GM06990 (cell line): ENCODE measurements around the gene SH3BP5L.
"Not testable (repeated sequence)": the region's sequence is repeated elsewhere in the genome, so short reads cannot be mapped to it uniquely, and the experiment has no call there.

ENCODE experiments used
- DNase-seq: peaks from one replicate; pipeline ENCODE4 v3.0.0-alpha.2; 2011; ENCODE audit not compliant: insufficient read length; ENCODE audit errors: extremely low read depth
- H3K27me3 ChIP-seq: replicated peaks from 2 replicates; pipeline ENCODE4 v1.6.0; 2011; ENCODE audit warnings: low read length; ENCODE audit not compliant: control insufficient read depth, insufficient read depth
- H3K36me3 ChIP-seq: 2 replicates; pipeline ENCODE4 v1.5.1; 2011; ENCODE audit warnings: low read length; ENCODE audit not compliant: control insufficient read depth, insufficient read depth
- H3K4me3 ChIP-seq: replicated peaks from 2 replicates; pipeline ENCODE4 v1.5.1; 2011; ENCODE audit warnings: low read depth, mild to moderate bottlenecking, control low read depth, low read length
- CTCF ChIP-seq: IDR thresholded peaks from 2 replicates; pipeline ENCODE4 v1.5.1; 2011; ENCODE audit warnings: low read length, control low read depth, mild to moderate bottlenecking, inconsistent platforms; ENCODE audit not compliant: insufficient read depth, poor library complexity, severe bottlenecking

The SH3BP5L gene

GRCh38 chr1:248810000-248810726 is 15.6 kb downstream of the SH3BP5L start:
- DNase-seq: no peak
- no peak for TF ChIP-seq CTCF
- H3K4me3 ChIP-seq: no peak overlapping the region
- H3K27me3 ChIP-seq: no peaks in the 10 kb centered on the region
- peaks cover 32% of the 10 kb centered on the region for H3K36me3 ChIP-seq

DNA sequence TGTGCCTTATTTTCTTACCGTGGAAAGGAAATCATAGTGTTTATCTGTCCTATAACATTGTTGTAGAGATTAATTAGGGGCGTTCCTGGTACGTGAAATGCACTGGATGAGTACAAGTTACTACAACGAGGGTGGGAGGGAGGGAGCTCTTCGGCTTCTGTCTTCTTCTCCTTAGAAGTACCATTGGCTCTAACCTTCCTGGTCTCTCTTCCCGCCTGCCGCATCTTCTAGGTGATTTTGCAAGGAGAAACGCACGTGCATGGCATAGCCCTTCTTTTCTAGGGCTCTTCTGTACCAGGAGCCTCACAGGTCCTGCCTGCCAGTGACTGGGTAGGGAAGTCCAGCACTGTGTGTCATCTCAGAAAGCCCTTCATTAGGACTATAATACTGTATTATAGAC is 16.8 kb downstream of the SH3BP5L start:
- DNase-seq: no peak
- H3K27me3 ChIP-seq: no peaks in the 10 kb centered on the region
- no peak overlapping the region for H3K4me3 ChIP-seq
- no peak for TF ChIP-seq CTCF
- peaks cover 26% of the 10 kb centered on the region for H3K36me3 ChIP-seq

GRCh38 chr1:248807067-248807737 is 18.5 kb downstream of the SH3BP5L start:
- H3K4me3 ChIP-seq: no peak overlapping the region
- H3K27me3 ChIP-seq: no peaks in the 10 kb centered on the region
- H3K36me3 ChIP-seq: peaks cover 13% of the 10 kb centered on the region
- TF ChIP-seq CTCF: peak; percentile 87
- no peak for DNase-seq

DNA sequence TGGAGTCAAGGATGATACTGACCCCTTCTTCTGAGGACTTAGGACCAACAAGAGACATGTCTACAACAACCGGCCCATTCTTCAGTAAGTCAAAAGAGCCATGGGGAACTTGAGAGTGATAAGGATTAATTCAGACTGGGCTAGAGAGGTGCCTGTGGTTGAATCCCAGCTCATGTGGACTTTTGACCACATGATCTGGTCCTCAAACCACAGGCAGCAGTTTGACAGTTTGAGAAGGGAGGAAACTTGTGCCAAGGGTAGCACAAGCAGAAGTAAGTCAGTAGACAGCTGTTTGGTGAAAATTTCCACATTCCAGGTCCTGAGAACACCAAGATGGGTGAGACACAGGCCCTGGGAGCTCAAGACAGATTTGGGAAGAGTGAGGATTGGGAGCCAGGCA is 19.8 kb downstream of the SH3BP5L start:
- no peak for TF ChIP-seq CTCF
- no peak overlapping the region for H3K4me3 ChIP-seq
- peaks cover 2% of the 10 kb centered on the region for H3K36me3 ChIP-seq
- H3K27me3 ChIP-seq: no peaks in the 10 kb centered on the region
- no peak for DNase-seq

DNA sequence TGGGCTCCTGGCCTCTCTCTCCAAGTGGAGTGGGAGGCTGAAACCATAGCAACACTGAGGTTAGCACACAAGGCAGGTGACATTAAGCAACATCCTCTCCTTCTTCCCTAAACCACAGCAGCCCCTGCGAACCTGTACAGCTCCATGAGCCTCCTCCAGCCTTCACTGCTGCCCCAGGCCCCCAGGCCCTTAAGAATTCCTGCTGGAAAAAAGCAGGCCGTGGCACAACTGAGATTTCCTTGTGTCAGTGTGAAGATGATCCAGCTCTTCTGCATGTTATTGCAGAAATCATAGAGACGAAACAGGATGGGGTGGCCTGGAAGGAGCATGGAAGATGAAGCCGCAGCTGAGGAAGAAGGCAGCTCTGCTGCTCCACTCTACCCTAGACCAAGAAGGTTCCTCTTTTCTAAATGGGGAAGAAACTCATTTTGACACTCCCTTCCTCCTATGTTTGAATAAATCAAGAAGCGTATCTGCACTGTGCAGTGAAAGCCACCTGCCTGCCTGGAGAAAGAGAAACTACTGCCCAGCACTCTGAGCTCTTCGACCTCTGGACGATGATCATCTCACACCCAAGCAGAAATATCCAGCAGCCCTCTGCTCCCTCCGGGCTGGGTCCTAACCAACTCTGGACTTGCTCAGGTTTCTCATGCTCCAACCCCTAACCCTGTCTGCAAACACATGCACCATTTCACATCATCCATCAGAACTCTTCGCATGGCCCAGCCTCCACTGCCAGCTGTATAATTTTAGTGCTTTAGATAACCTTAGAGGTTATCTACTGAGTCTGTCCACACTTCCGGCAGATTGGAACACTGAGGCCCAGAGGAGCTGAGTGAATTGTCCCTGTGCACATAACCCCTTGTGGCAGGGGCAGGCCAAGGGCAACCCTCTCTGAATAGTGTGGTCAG is 20.7 kb downstream of the SH3BP5L start:
- no peak for TF ChIP-seq CTCF
- H3K4me3 ChIP-seq: peak overlapping the region; percentile 9; the same call in 1 of the 2 replicates
- H3K27me3 ChIP-seq: no peaks in the 10 kb centered on the region
- H3K36me3 ChIP-seq: no peaks in the 10 kb centered on the region
- peak; percentile 63 for DNase-seq

- not testable (repeated sequence) for H3K27me3 ChIP-seq, H3K4me3 ChIP-seq, DNase-seq, H3K36me3 ChIP-seq
Observed at GRCh38 chr1:248803501-248803900, 22.2 kb downstream of the SH3BP5L start.
